Stromal cell of bone marrow (primary cell): ENCODE measurements around the gene EFCAB6.

Source experiments
- DNase-seq: peaks from one replicate; pipeline ENCODE4 v3.0.0-alpha.2; 2012; ENCODE audit warnings: low read depth

The EFCAB6 gene

GRCh38 chr22:43530349-43531201, 281.5 kb downstream of the EFCAB6 start:
- DNase-seq: no peak

GRCh38 chr22:43529934-43530333, 282.2 kb downstream of the EFCAB6 start:
- DNase-seq: no peak

GRCh38 chr22:43529461-43529860, 282.6 kb downstream of the EFCAB6 start:
- DNase-seq: no peak

- no peak for DNase-seq
Observed at GRCh38 chr22:43528601-43529360, 283.3 kb downstream of the EFCAB6 start.

- no peak for DNase-seq
Observed at GRCh38 chr22:43526946-43527345, 285.2 kb downstream of the EFCAB6 start.

GRCh38 chr22:43526117-43526655, 285.9 kb downstream of the EFCAB6 start:
- DNase-seq: no peak

- DNase-seq: no peak
Observed at GRCh38 chr22:43521716-43522115, 290.4 kb downstream of the EFCAB6 start.

GRCh38 chr22:43520632-43521039, 291.5 kb downstream of the EFCAB6 start:
- peak; percentile 6 for DNase-seq

GRCh38 chr22:43516996-43517635, 295.0 kb downstream of the EFCAB6 start:
- no peak for DNase-seq

GRCh38 chr22:43516386-43516785, 295.7 kb downstream of the EFCAB6 start:
- no peak for DNase-seq

GRCh38 chr22:43515902-43516301, 296.2 kb downstream of the EFCAB6 start:
- DNase-seq: no peak

GRCh38 chr22:43515411-43515810, 296.7 kb downstream of the EFCAB6 start:
- no peak for DNase-seq

- no peak for DNase-seq
Observed at GRCh38 chr22:43514476-43515157, 297.5 kb downstream of the EFCAB6 start.

GRCh38 chr22:43512279-43512678, 299.8 kb downstream of the EFCAB6 start:
- no peak for DNase-seq

- DNase-seq: no peak
Observed at GRCh38 chr22:43511276-43511910, 300.7 kb downstream of the EFCAB6 start.

GRCh38 chr22:43510281-43511070, 301.6 kb downstream of the EFCAB6 start:
- no peak for DNase-seq

- DNase-seq: no peak
Observed at GRCh38 chr22:43509337-43509736, 302.8 kb downstream of the EFCAB6 start.

GRCh38 chr22:43508489-43508888, 303.6 kb downstream of the EFCAB6 start:
- DNase-seq: no peak

- DNase-seq: no peak
Observed at GRCh38 chr22:43507235-43507634, 304.9 kb downstream of the EFCAB6 start.

- no peak for DNase-seq
Observed at GRCh38 chr22:43506487-43506886, 305.6 kb downstream of the EFCAB6 start.

- DNase-seq: no peak
Observed at GRCh38 chr22:43505896-43506295, 306.2 kb downstream of the EFCAB6 start.
